Keratinocyte (primary cell): ENCODE results near the gene MCTP2. TPM values are rescaled to one million over a fixed set of nuclear protein-coding genes. Genes with fewer than 3 reads are reported as not detected.

ENCODE experiments used
- DNase-seq: peaks from one replicate; pipeline ENCODE4 v3.0.0-alpha.2; 2011; ENCODE audit warnings: low read depth, missing footprints, low spot score
- FAIRE-seq: peaks from 2 replicates; lab custom pipeline; 2011; peaks lifted over from hg19 to GRCh38; lab: Jason Lieb, UNC
- H2AFZ ChIP-seq: 2 replicates; pipeline ENCODE4 v1.6.0; 2012; ENCODE audit warnings: low read length, control low read depth, inconsistent platforms; ENCODE audit not compliant: control insufficient read depth
- H3K27ac ChIP-seq: 2 replicates; pipeline ENCODE4 v1.5.1; 2011; ENCODE audit warnings: low read length; ENCODE audit not compliant: control insufficient read depth, insufficient read depth
- H3K27me3 ChIP-seq: 3 replicates; pipeline ENCODE4 v1.6.0; 2011; ENCODE audit warnings: low read length; ENCODE audit not compliant: control insufficient read depth, insufficient read depth; ENCODE audit errors: extremely low read depth
- H3K36me3 ChIP-seq, 2 experiments: 2 replicates in 1 of 2; 3 replicates in 1 of 2; pipeline ENCODE4 v1.5.1; 2011; ENCODE audit warnings: low read length in 2 of 2, mild to moderate bottlenecking in 1 of 2; ENCODE audit not compliant: control insufficient read depth in 2 of 2, insufficient read depth in 2 of 2; ENCODE audit errors: extremely low read depth in 1 of 2
- H3K4me1 ChIP-seq: 3 replicates; pipeline ENCODE4 v1.5.1; 2011; ENCODE audit warnings: low read length; ENCODE audit not compliant: control insufficient read depth, insufficient read depth; ENCODE audit errors: extremely low read depth
- H3K4me2 ChIP-seq: 3 replicates; pipeline ENCODE4 v1.6.0; 2011; ENCODE audit warnings: low read depth, low read length; ENCODE audit not compliant: control insufficient read depth, insufficient read depth; ENCODE audit errors: extremely low read depth
- H3K4me3 ChIP-seq, 3 experiments: fragments of 200-600 bp in 1 of 3; sonication (generic) in 1 of 3; 2 replicates in 2 of 3; 3 replicates in 1 of 3; pipeline ENCODE4 v1.5.1; 2011 to 2016; ENCODE audit warnings: low read length in 3 of 3, mild to moderate bottlenecking in 3 of 3, control low read depth in 2 of 3, inconsistent platforms in 1 of 3, low read depth in 1 of 3, mixed read lengths in 1 of 3, mixed run types in 1 of 3, moderate library complexity in 1 of 3; ENCODE audit not compliant: control insufficient read depth in 2 of 3, insufficient read depth in 2 of 3; ENCODE audit errors: extremely low read depth in 1 of 3
- H3K79me2 ChIP-seq: 2 replicates; pipeline ENCODE4 v1.6.0; 2012; ENCODE audit warnings: low read length; ENCODE audit not compliant: control insufficient read depth, insufficient read depth
- H3K9ac ChIP-seq: 3 replicates; pipeline ENCODE4 v1.6.0; 2011; ENCODE audit warnings: low read length; ENCODE audit not compliant: control insufficient read depth, insufficient read depth; ENCODE audit errors: extremely low read depth
- H3K9me1 ChIP-seq: 3 replicates; pipeline ENCODE4 v1.6.0; 2011; ENCODE audit warnings: low read length; ENCODE audit not compliant: control insufficient read depth, insufficient read depth; ENCODE audit errors: extremely low read depth
- H3K9me3 ChIP-seq: 2 replicates; pipeline ENCODE4 v1.5.1; 2012; ENCODE audit warnings: low read depth, low read length; ENCODE audit not compliant: control insufficient read depth
- H4K20me1 ChIP-seq: 3 replicates; pipeline ENCODE4 v1.6.0; 2011; ENCODE audit warnings: low read length; ENCODE audit not compliant: control insufficient read depth, insufficient read depth; ENCODE audit errors: extremely low read depth
- EZH2 ChIP-seq: IDR thresholded peaks from one replicate; pipeline ENCODE4 v1.6.1; 2012; ENCODE audit warnings: inconsistent platforms, mild to moderate bottlenecking, low read length, moderate library complexity
- dilution Hi-C: fragments of 300-500 bp; cut with MboI; formaldehyde crosslinking; loops from one replicate; pipeline ENCODE4 v1.7.0; 2020; ENCODE audit warnings: low sequenced_read_pairs; ENCODE audit not compliant: extremely low pct_ligation_motif_present
- polyA plus RNA-seq, 5 experiments: library from polyadenylated mRNA; depleted of rRNA in 3 of 5; stranded (reverse) in 3 of 5; stranded (forward) in 1 of 5; unstranded in 1 of 5; fragments of >200 nt; gene quantifications; 1 replicate in 1 of 5; 2 replicates in 3 of 5; 3 replicates in 1 of 5; pipeline versions ENCODE4 v1.2.1 to v1.2.3, GENCODE V29; 2011 to 2012; ENCODE audit warnings: missing spikeins in 2 of 5, low read depth in 1 of 5, low replicate concordance in 1 of 5
- TF ChIP-seq, protein P1 (sequence below), 3 experiments: IDR thresholded peaks in 1 of 3; conservative IDR thresholded peaks in 1 of 3; optimal IDR thresholded peaks in 1 of 3; 2 replicates in 2 of 3; 3 replicates in 1 of 3; pipeline versions ENCODE3 to v1.5.1; 2011; ENCODE audit warnings: low read length in 3 of 3, mild to moderate bottlenecking in 3 of 3, moderate library complexity in 2 of 3, control low read depth in 1 of 3, inconsistent platforms in 1 of 3; ENCODE audit not compliant: insufficient read depth in 2 of 3; ENCODE audit errors: extremely low read depth in 1 of 3

MCTP2 gene
- polyA plus RNA-seq, 1 donor (not counting 4 experiments of a cell fraction or from before 2014, with no cell fraction given), result 22.0 TPM

DNA sequence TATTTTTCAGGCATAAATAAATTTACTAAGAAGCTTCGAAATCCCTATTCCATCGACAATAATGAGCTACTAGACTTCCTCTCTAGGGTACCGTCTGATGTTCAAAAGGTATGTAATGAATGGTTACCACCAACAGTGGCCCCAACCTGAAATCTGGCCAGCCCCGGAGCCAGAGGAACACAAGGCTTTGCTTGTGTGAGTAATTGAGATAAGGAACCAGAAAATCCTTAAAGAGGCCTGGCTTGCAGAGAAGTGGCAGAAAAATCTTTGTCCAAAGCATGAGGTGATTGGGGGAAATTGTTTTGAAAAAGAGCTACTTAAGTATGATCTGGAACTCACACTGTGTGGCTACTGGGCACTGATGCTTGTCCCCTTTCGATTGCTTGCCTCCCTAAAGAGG lies 245.3 kb downstream of the MCTP2 start:
- Histone ChIP-seq H3K9me1 (no peaks in the 10 kb centered on the region), H3K4me2 (no peak overlapping the region), H3K9me3 (no peaks in the 10 kb centered on the region), H3K27me3 (no peaks in the 10 kb centered on the region), H3K4me3 (no peak overlapping the region), H2AFZ (no peak overlapping the region), H4K20me1 (no peaks in the 10 kb centered on the region), H3K9ac (no peak overlapping the region), H3K4me1 (no peaks in the 10 kb centered on the region), H3K36me3 (peaks cover 0 to 9% of the 10 kb centered on the region in 2 experiments), H3K79me2 (no peaks in the 10 kb centered on the region), H3K27ac (no peak overlapping the region)
- DNase-seq, result no peak
- no peak for TF ChIP-seq EZH2
- TF ChIP-seq, protein P1, sequence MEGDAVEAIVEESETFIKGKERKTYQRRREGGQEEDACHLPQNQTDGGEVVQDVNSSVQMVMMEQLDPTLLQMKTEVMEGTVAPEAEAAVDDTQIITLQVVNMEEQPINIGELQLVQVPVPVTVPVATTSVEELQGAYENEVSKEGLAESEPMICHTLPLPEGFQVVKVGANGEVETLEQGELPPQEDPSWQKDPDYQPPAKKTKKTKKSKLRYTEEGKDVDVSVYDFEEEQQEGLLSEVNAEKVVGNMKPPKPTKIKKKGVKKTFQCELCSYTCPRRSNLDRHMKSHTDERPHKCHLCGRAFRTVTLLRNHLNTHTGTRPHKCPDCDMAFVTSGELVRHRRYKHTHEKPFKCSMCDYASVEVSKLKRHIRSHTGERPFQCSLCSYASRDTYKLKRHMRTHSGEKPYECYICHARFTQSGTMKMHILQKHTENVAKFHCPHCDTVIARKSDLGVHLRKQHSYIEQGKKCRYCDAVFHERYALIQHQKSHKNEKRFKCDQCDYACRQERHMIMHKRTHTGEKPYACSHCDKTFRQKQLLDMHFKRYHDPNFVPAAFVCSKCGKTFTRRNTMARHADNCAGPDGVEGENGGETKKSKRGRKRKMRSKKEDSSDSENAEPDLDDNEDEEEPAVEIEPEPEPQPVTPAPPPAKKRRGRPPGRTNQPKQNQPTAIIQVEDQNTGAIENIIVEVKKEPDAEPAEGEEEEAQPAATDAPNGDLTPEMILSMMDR (optimal IDR thresholded peaks at IDR 0.05 in 1 of 3, IDR thresholded peaks at IDR 0.05 in 1 of 3, conservative IDR thresholded peaks at IDR 0.05 in 1 of 3; ENCODE audit: extremely low read depth in 1 of 3, insufficient read depth in 2 of 3, low read length in 3 of 3), result no peak
- FAIRE-seq, result no peak
- dilution Hi-C loops, result no loop called here

- no peaks in the 10 kb centered on the region for H3K9me3 ChIP-seq
- H4K20me1 ChIP-seq, result no peaks in the 10 kb centered on the region
- H3K4me2 ChIP-seq, result no peak overlapping the region
- no peaks in the 10 kb centered on the region for H3K79me2 ChIP-seq
- no peaks in the 10 kb centered on the region for H3K4me1 ChIP-seq
- no peaks in the 10 kb centered on the region for H3K9me1 ChIP-seq
- no peak overlapping the region for H3K4me3 ChIP-seq
- no peaks in the 10 kb centered on the region for H3K27me3 ChIP-seq
- no peak overlapping the region for H2AFZ ChIP-seq
- peaks cover 0 to 9% of the 10 kb centered on the region in 2 experiments for H3K36me3 ChIP-seq
- H3K9ac ChIP-seq, result no peak overlapping the region
- FAIRE-seq (no peak), DNase-seq (no peak)
- dilution Hi-C loops, result no loop called here
- H3K27ac ChIP-seq, result no peak overlapping the region
- TF ChIP-seq, protein P1 (optimal IDR thresholded peaks at IDR 0.05 in 1 of 3, IDR thresholded peaks at IDR 0.05 in 1 of 3, conservative IDR thresholded peaks at IDR 0.05 in 1 of 3; ENCODE audit: extremely low read depth in 1 of 3, insufficient read depth in 2 of 3, low read length in 3 of 3), result no peak
- TF ChIP-seq EZH2, result no peak
Observed at GRCh38 chr15:94477913-94478553, 246.7 kb downstream of the MCTP2 start.
